HL-60/S4 treated with phorbol 12-myristate 13-acetate at 8.2 ng/mL for 4 days and 3 days (cell line): ENCODE measurements around the gene ARIH1.

Experiments used
- in situ Hi-C: fragments of 300-500 bp; cut with MboI; formaldehyde crosslinking; loops from 2 replicates; pipeline ENCODE4 v1.15.0; 2022; ENCODE audit warnings: low sequenced_read_pairs

The ARIH1 gene

DNA sequence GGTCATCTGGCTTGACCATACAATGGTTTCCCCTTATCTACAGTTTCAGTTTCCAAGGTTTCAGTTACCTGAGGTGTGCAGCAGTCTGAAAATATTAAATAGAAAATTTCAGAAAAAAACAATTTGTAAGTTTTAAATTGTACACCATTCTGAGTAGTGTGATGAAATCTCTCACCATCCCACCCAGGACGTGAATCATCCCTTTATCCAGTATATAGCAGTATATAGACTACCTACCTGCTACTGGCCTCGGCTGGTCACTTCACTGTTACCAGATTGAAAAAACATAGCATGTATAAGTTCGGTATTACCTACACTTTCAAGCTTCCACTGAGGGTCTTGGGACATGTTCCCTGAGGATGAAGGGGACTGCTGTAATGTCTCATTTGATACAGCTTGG lies 12.0 kb downstream of the ARIH1 start:
- in situ Hi-C loops, result no loop called here

- in situ Hi-C loops, result no loop called here
Observed at GRCh38 chr15:72487070-72487797, 13.1 kb downstream of the ARIH1 start.

DNA sequence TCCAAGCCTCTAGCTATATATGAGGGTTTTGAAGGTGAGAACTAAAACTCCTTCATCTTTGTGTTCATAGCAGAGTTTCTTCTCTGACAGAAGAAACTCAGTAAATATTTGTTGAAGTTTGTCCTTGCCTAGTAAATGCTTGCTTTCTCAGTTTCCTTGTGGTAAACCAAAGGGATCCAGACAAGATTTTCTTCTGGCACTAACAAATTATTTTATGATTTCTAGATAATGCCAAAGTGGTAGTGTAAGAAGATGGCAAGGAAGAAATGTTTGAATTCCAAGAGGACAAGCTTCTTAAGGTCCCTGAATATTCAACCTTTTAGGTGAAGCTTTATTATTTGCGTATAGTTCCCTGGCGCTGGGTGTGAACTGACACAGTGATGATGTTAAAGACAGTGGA lies 14.4 kb downstream of the ARIH1 start:
- in situ Hi-C loops, result no loop called here

DNA sequence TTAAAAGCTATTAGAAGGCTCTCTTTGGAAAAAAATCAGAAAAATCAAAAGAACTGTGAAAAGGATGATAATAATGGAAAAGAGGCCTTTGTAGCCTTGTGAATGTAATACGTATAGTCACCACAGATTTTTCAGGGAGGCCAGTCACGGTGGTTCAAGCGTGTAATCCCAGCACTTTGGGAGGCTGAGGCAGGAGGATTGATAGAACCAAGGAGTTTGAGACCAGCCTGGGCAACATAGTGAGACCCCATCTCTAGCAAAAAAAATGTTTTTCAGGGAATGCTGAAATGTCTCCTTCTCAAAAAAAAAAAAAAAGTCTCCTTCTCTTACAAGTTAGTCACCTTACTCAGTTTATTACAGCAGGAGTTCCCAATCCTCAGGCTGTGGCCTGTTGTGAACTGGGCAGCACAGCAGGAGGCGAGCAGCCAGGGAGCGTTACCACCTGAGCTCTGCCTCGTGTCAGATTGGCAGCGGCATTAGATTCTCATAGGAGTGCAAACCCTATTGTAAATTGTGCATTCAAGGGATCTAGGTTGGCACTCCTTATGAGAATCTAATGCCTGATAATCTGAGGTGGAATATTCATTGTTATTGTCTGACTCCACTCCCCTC lies 15.9 kb downstream of the ARIH1 start:
- in situ Hi-C loops, result no loop called here

DNA sequence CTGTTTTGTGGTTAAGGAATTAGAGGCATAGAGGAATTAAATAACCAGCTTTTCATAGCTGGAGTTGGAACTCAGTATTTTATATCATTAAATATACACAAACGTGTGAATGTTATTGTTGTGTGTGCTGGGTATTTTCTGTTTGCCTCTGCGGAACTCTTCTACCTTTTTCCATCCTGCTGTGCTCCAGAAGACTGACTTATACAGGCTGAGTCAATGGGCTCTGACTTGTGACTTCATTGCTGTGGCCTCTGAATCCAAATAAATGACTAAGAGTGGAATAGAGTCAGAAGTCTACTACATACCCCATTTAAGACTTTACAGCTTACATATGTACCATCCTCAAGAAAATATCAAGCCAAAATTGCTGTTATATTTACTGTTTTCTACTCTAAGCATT lies 17.6 kb downstream of the ARIH1 start:
- in situ Hi-C loops, result no loop called here

DNA sequence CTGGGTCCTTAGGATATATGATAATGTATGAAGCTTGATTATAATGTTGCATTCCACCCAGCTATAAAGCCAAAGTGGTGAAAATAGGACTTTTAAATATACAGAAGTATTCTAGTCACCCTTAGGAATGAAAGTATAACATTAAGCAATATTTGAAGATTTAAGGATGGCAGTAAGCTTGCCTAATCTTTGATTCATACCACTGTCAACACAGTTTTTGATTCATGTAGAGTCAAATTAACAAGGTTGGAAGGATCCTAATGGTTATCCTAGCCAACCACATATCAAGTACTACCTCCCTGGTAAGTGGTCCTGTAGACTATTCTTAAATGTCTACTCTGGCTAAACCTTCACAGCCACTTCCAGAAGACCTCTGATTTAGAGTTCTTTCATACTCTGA lies 18.6 kb downstream of the ARIH1 start:
- in situ Hi-C loops, result no loop called here

- in situ Hi-C loops, result no loop called here
Observed at GRCh38 chr15:72493220-72493619, 19.1 kb downstream of the ARIH1 start.

- in situ Hi-C loops, result no loop called here
Observed at GRCh38 chr15:72495007-72495406, 20.9 kb downstream of the ARIH1 start.

DNA sequence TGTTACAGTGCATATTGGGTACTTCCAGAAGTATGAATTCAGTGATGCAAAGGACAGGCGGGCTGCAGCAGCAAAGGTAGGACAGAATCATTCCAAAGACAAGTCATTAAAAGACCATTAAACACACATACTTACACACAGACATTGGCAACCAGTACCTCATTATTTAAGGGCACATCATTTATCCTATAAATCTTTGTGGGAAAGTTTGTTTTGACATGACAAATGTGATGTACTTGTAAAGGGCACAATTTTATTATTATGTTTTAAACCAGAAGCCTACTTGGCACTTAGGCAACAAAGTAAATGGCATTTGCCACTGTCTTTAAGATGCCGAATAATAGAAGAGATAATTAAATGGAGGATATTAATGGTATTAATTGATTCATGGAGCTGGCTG lies 22.7 kb downstream of the ARIH1 start:
- in situ Hi-C loops, result no loop called here

GRCh38 chr15:72497402-72497801 lies 23.3 kb downstream of the ARIH1 start:
- in situ Hi-C loops, result no loop called here

DNA sequence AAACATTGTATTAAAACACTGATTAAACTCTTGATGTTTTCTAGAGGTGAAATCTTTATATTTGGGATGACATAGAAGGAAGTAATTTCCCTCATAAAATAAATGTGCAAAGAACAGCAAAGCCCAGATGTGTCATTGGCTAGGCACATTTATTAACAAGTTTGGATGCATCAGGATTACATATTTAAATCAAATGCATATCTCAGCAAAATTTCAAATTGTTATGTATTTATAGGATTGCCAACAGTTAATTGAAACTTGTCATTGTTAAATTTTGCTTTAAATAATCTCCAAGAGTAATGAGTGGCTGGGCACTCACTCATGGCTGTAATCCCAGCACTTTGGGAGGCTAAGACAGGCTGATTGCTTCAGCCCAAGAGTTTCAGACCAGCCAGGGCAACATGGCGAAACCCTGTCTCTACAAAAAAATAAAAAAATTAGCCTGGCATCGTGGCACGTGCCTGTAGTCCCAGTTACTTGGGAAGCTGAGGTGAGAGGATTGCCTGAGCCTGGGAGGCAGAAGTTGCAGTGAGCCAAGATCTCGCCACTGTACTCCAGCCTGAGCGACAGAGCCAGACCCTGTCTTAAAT lies 28.2 kb downstream of the ARIH1 start:
- in situ Hi-C loops, result no loop called here

- in situ Hi-C loops, result no loop called here
Observed at GRCh38 chr15:72503147-72503546, 29.0 kb downstream of the ARIH1 start.

DNA sequence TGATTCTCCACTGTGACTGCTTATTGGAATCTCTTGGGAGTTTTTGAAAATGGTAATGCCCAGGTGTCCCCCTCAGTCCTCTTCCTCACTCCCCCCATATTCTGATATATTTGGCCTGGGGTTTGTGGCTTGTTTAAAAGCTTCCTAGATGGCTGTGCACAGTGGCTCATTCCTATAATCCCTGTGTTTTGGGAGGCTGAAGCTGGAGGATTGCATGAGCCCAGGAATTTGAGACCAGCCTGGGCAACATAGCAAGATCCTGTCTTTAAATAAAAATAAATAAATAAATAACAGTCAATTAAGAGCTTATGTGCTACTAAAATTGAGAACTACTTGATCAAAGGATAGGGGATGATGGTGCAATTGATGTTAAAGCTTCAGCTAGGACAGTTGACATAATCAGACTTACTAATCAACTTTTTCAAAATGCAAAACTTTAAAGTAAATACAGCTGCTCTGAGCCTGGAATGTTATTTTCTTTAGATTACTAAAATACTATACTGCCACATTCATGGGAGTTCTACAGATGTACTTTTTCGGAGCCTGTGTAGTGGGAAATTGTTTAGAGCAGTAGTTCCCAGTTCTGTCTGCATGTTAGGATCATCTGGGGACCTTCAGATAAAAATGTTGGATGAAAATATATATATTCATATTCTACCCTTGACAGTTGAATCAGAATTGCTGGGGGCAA lies 33.4 kb downstream of the ARIH1 start:
- in situ Hi-C loops, result no loop called here

- in situ Hi-C loops, result no loop called here
Observed at GRCh38 chr15:72509484-72509883, 35.4 kb downstream of the ARIH1 start.

- in situ Hi-C loops, result no loop called here
Observed at GRCh38 chr15:72511536-72511935, 37.4 kb downstream of the ARIH1 start.

DNA sequence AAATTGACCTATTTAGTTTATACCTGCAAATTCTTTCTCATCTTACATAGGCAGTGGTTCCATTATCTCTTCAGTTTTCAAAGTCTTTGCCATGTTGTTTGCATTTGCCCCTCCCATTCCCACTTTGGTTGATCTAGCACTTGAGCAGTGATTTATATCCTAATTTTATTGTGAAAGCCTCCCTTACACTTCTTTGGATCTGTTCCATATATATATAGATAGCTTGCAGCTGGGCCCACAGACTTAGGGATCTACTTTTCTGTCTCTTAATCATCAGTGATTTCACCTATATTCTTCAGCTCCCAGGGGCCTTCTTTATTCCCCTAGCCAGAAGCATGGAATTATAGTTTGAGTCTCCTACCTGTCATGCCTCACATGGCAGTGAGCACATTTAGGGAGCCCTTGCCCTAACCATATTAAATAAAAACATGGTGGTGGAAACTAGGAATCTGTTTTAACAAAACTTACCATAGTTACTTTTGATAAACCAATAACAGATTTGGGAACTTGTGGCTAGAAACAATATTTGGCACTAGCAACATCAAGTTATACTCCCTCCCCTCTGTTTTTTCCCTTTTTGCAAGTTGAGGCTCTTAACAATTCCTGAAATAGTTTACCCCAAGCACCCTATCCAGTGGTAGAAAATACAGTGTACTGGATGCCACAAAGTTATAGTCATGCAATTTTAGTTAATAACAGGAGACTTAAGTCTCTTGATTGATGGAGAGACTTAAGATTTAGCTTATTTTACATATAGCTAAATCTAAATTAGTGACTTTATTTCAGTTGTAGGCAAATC lies 41.7 kb downstream of the ARIH1 start:
- in situ Hi-C loops, result no loop called here

GRCh38 chr15:72516777-72517176 lies 42.6 kb downstream of the ARIH1 start:
- in situ Hi-C loops, result no loop called here

DNA sequence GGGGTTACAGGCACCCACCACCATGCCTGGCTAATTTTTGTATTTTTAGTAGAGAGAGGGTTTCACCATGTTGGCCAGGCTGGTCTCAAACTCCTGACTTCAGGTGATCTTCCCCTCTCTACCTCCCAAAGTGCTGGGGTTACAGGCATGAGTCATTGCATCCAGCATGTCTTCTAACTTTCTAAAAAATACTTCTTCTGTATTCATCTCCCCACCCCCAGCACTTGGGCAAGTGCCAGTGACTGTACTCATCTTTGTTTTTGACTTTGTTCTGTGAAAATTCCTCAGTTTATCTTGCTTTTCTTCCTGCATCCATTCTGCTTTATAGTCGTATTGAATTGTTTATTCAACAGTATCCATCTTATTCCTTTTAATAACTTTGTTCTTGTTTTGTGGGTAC lies 47.6 kb downstream of the ARIH1 start:
- in situ Hi-C loops, result no loop called here

DNA sequence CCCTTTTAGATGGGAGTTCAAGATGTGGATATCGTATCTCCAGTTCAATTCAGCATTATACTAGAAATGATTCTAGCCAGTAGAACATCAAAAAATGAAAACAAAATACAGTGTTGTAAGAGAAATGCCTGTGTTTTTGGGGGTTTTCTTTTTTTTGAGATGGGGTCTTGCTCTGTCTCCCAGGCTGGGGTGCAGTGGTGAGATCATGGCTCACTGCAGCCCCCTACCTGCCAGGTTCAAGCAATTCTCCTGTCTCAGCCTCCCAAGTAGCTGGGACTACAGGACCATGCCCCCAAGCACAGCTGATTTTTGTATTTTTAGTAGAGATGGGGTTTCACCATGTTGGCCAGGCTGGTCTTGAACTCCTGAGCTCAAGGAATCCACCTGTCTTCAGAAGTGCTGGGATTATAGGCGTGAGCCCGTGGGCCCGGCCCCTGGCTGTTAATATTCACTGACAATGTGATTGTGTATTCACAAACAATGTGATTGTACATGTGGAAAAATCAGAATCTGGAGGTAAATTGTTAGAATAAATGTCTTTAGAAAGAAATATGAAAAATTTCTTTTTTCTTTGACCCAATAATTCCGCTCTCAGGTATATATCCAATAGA lies 59.0 kb downstream of the ARIH1 start:
- in situ Hi-C loops, result no loop called here

- in situ Hi-C loops, result no loop called here
Observed at GRCh38 chr15:72534523-72534922, 60.4 kb downstream of the ARIH1 start.

- in situ Hi-C loops, result no loop called here
Observed at GRCh38 chr15:72535911-72536310, 61.8 kb downstream of the ARIH1 start.
